Stimulated activated CD8-positive, alpha-beta memory T cell treated with anti-CD3 and anti-CD28 coated beads, Interleukin-2, amount 100 ng/mL, for 48 hours (primary cell): ENCODE results near the gene PKD2L1.
"Not testable (repeated sequence)": the region's sequence is repeated elsewhere in the genome, so short reads cannot be mapped to it uniquely, and the experiment has no call there.

Experiments
- DNase-seq, 2 donors: peaks; one replicate each; pipeline ENCODE4 v3.0.0-alpha.2; 2020; ENCODE audit warnings: low read depth in 2 of 2

The PKD2L1 gene

GRCh38 chr10:100333661-100334440, 3.8 kb upstream of the PKD2L1 start:
- DNase-seq = no peak

- DNase-seq = no peak
Measured at GRCh38 chr10:100333106-100333505, 3.1 kb upstream of the PKD2L1 start.

GRCh38 chr10:100328198-100328597, 1.8 kb downstream of the PKD2L1 start:
- DNase-seq = no peak

- no peak for DNase-seq
Measured at GRCh38 chr10:100327718-100328009, 2.4 kb downstream of the PKD2L1 start.

- DNase-seq = no peak
Measured at GRCh38 chr10:100327007-100327717, 2.9 kb downstream of the PKD2L1 start.

GRCh38 chr10:100325158-100325557, 4.9 kb downstream of the PKD2L1 start:
- no peak for DNase-seq

GRCh38 chr10:100319707-100320402, 10.2 kb downstream of the PKD2L1 start:
- no peak for DNase-seq

- DNase-seq = no peak
Measured at GRCh38 chr10:100318207-100318606, 11.8 kb downstream of the PKD2L1 start.

- DNase-seq = no peak
Measured at GRCh38 chr10:100315615-100316014, 14.4 kb downstream of the PKD2L1 start.

GRCh38 chr10:100311298-100311697, 18.7 kb downstream of the PKD2L1 start:
- DNase-seq = no peak

GRCh38 chr10:100307684-100308083, 22.3 kb downstream of the PKD2L1 start:
- DNase-seq = no peak

GRCh38 chr10:100306861-100307260, 23.2 kb downstream of the PKD2L1 start:
- DNase-seq = no peak

- no peak for DNase-seq
Measured at GRCh38 chr10:100304414-100304813, 25.6 kb downstream of the PKD2L1 start.

- no peak for DNase-seq
Measured at GRCh38 chr10:100303724-100304319, 26.2 kb downstream of the PKD2L1 start.

GRCh38 chr10:100301123-100301522, 28.9 kb downstream of the PKD2L1 start:
- not testable (repeated sequence) for DNase-seq

- no peak for DNase-seq
Measured at GRCh38 chr10:100297242-100297641, 32.8 kb downstream of the PKD2L1 start.

- DNase-seq = no peak
Measured at GRCh38 chr10:100293066-100293465, 37.0 kb downstream of the PKD2L1 start.

GRCh38 chr10:100292300-100292699, 37.7 kb downstream of the PKD2L1 start:
- DNase-seq = not testable (repeated sequence)

- no peak for DNase-seq
Measured at GRCh38 chr10:100291356-100291755, 38.7 kb downstream of the PKD2L1 start.

GRCh38 chr10:100289641-100290040, 40.4 kb downstream of the PKD2L1 start:
- no peak for DNase-seq

GRCh38 chr10:100288196-100288595, 41.8 kb downstream of the PKD2L1 start:
- DNase-seq = no peak

- DNase-seq = no peak
Measured at GRCh38 chr10:100287756-100288155, 42.3 kb downstream of the PKD2L1 start.
